GM12864 (cell line): Measurements from ENCODE around the gene TJAP1.
"Not testable (repeated sequence)": the region's sequence is repeated elsewhere in the genome, so short reads cannot be mapped to it uniquely, and the experiment has no call there.

Experiments
- DNase-seq: peaks from one replicate; pipeline ENCODE4 v3.0.0-alpha.2; 2011; ENCODE audit warnings: low read depth
- H3K4me3 ChIP-seq: 2 replicates; pipeline ENCODE4 v1.5.1; 2011; ENCODE audit warnings: mild to moderate bottlenecking, low read depth, low read length, control low read depth
- CTCF ChIP-seq: IDR thresholded peaks from 2 replicates; pipeline ENCODE4 v1.5.1; 2011; ENCODE audit warnings: low read depth, mild to moderate bottlenecking, moderate library complexity, low read length, control low read depth, inconsistent platforms; ENCODE audit errors: missing control alignments

The TJAP1 gene

GRCh38 chr6:43523284-43523683 is 45.9 kb downstream of the TJAP1 start:
- TF ChIP-seq CTCF, result no peak
- H3K4me3 ChIP-seq, result no peak overlapping the region
- DNase-seq, result no peak

GRCh38 chr6:43524483-43524961 is 47.2 kb downstream of the TJAP1 start:
- no peak overlapping the region for H3K4me3 ChIP-seq
- no peak for TF ChIP-seq CTCF
- no peak for DNase-seq

GRCh38 chr6:43532201-43532600 is 54.8 kb downstream of the TJAP1 start:
- TF ChIP-seq CTCF, result no peak
- H3K4me3 ChIP-seq, result no peak overlapping the region

GRCh38 chr6:43538986-43539385 is 61.6 kb downstream of the TJAP1 start:
- H3K4me3 ChIP-seq, DNase-seq: not testable (repeated sequence)

More at GRCh38 chr6:43532201-43532600, 54.8 kb downstream of the TJAP1 start:
- no peak for DNase-seq

- DNase-seq, H3K4me3 ChIP-seq: not testable (repeated sequence)
Observed at GRCh38 chr6:43539409-43539808, 62.0 kb downstream of the TJAP1 start.

- no peak for TF ChIP-seq CTCF
- no peak overlapping the region for H3K4me3 ChIP-seq
- DNase-seq, result no peak
Observed at GRCh38 chr6:43540507-43540906, 63.1 kb downstream of the TJAP1 start.

GRCh38 chr6:43541774-43542471 is 64.6 kb downstream of the TJAP1 start:
- TF ChIP-seq CTCF, result no peak
- no peak overlapping the region for H3K4me3 ChIP-seq
- no peak for DNase-seq

GRCh38 chr6:43544461-43544860 is 67.1 kb downstream of the TJAP1 start:
- no peak for DNase-seq
- H3K4me3 ChIP-seq, result no peak overlapping the region
- no peak for TF ChIP-seq CTCF
